Neuronal stem cell (in vitro differentiated cells): ENCODE measurements around the gene RNF40.

ENCODE experiments used
- DNase-seq: peaks from one replicate; pipeline ENCODE4 v3.0.0-alpha.2; 2013; ENCODE audit warnings: low spot score
- H2AFZ ChIP-seq: one replicate; pipeline ENCODE4 v1.6.1; 2013; ENCODE audit warnings: mild to moderate bottlenecking, low read length, inconsistent platforms
- H2AK5ac ChIP-seq: 2 replicates; pipeline ENCODE4 v1.6.1; 2013; ENCODE audit warnings: low read depth, mild to moderate bottlenecking, inconsistent platforms, low read length, moderate library complexity, mixed read lengths
- H2BK120ac ChIP-seq: 2 replicates; pipeline ENCODE4 v1.6.1; 2013; ENCODE audit warnings: low read depth, mild to moderate bottlenecking, inconsistent platforms, low read length, moderate library complexity, mixed read lengths
- H2BK12ac ChIP-seq: one replicate; pipeline ENCODE4 v1.6.1; 2013; ENCODE audit warnings: low read length, inconsistent platforms
- H2BK15ac ChIP-seq: 2 replicates; pipeline ENCODE4 v1.6.1; 2013; ENCODE audit warnings: mild to moderate bottlenecking, low read length, inconsistent platforms, mixed read lengths
- H2BK5ac ChIP-seq: one replicate; pipeline ENCODE4 v1.6.1; 2013; ENCODE audit warnings: inconsistent platforms, mild to moderate bottlenecking, low read length, moderate library complexity
- H3K14ac ChIP-seq: one replicate; pipeline ENCODE4 v1.6.1; 2013; ENCODE audit warnings: low read length, inconsistent platforms
- H3K18ac ChIP-seq: 2 replicates; pipeline ENCODE4 v1.6.1; 2013; ENCODE audit warnings: low read length, inconsistent platforms
- H3K23ac ChIP-seq: 2 replicates; pipeline ENCODE4 v1.6.1; 2013; ENCODE audit warnings: low read depth, mild to moderate bottlenecking, mixed read lengths, low read length, inconsistent platforms; ENCODE audit not compliant: poor library complexity
- H3K27ac ChIP-seq: replicated peaks from 3 replicates; pipeline ENCODE4 v1.5.1; 2013; ENCODE audit warnings: low read length, inconsistent platforms
- H3K27me3 ChIP-seq, 3 experiments: 2 replicates each; pipeline ENCODE4 v1.6.1; 2013; ENCODE audit warnings: low read length in 3 of 3, mild to moderate bottlenecking in 2 of 3, inconsistent platforms in 1 of 3, low read depth in 1 of 3, mixed read lengths in 1 of 3, moderate library complexity in 1 of 3; ENCODE audit not compliant: control insufficient read depth in 3 of 3, insufficient read depth in 3 of 3
- H3K36me3 ChIP-seq, 2 donors: replicated peaks in 1 of 2; 2 replicates each; pipeline ENCODE4 v1.6.1; 2013; ENCODE audit warnings: low read length in 2 of 2; ENCODE audit not compliant: control insufficient read depth in 2 of 2, insufficient read depth in 2 of 2
- H3K4ac ChIP-seq: 2 replicates; pipeline ENCODE4 v1.6.1; 2013; ENCODE audit warnings: inconsistent platforms, mild to moderate bottlenecking, low read length, moderate library complexity
- H3K4me1 ChIP-seq, 2 donors: 1 replicate in 1 of 2; 2 replicates in 1 of 2; pipeline ENCODE4 v1.6.1; 2013; ENCODE audit warnings: low read length in 2 of 2, low read depth in 1 of 2; ENCODE audit not compliant: control insufficient read depth in 2 of 2, insufficient read depth in 1 of 2
- H3K4me2 ChIP-seq: one replicate; pipeline ENCODE4 v1.6.1; 2013; ENCODE audit warnings: mild to moderate bottlenecking, low read length, inconsistent platforms; ENCODE audit not compliant: insufficient read depth, poor library complexity, severe bottlenecking
- H3K4me3 ChIP-seq, 2 donors: 2 replicates each; pipeline ENCODE4 v1.5.1; 2013; ENCODE audit warnings: low read length in 2 of 2, mild to moderate bottlenecking in 2 of 2, inconsistent platforms in 1 of 2, moderate library complexity in 1 of 2
- H3K79me1 ChIP-seq: one replicate; pipeline ENCODE4 v1.6.1; 2013; ENCODE audit warnings: low read depth, mild to moderate bottlenecking, inconsistent platforms, low read length, moderate library complexity
- H3K9ac ChIP-seq: one replicate; pipeline ENCODE4 v1.6.1; 2013; ENCODE audit warnings: mild to moderate bottlenecking, low read depth, low read length, inconsistent platforms; ENCODE audit not compliant: poor library complexity
- H3K9me3 ChIP-seq, 2 donors: replicated peaks in 1 of 2; 2 replicates each; pipeline versions ENCODE3 to v1.6.1; 2013; ENCODE audit warnings: low read length in 2 of 2, mild to moderate bottlenecking in 2 of 2, inconsistent platforms in 1 of 2, low read depth in 1 of 2, mixed read lengths in 1 of 2, moderate library complexity in 1 of 2; ENCODE audit not compliant: control insufficient read depth in 2 of 2, insufficient read depth in 1 of 2
- H4K8ac ChIP-seq: one replicate; pipeline ENCODE4 v1.6.1; 2013; ENCODE audit warnings: low read depth, mild to moderate bottlenecking, inconsistent platforms, low read length, moderate library complexity
- H4K91ac ChIP-seq: one replicate; pipeline ENCODE4 v1.6.1; 2013; ENCODE audit warnings: low read length, low read depth, mild to moderate bottlenecking, inconsistent platforms; ENCODE audit not compliant: poor library complexity
- WGBS, 2 donors: extraction: QIAGEN DNeasy Blood & Tissue Kit; methylation state at CpG; one replicate each; pipeline ENCODE4 v1.1.7; 2013; ENCODE audit warnings: missing lambda C conversion rate in 2 of 2, mixed read lengths in 1 of 2; ENCODE audit not compliant: insufficient read length in 2 of 2, insufficient replicate concordance in 1 of 2; ENCODE audit errors: extremely low coverage in 2 of 2; 5-methylcytosine and 5-hydroxymethylcytosine counted together

RNF40 gene

GRCh38 chr16:30771726-30772125 is 9.6 kb downstream of the RNF40 start:
- H2BK12ac ChIP-seq = no peak overlapping the region
- H2BK5ac ChIP-seq = no peak overlapping the region
- no peak overlapping the region for H2AK5ac ChIP-seq
- no peak overlapping the region for H2BK120ac ChIP-seq
- no peak overlapping the region for H3K14ac ChIP-seq
- no peak overlapping the region for H3K4me3 ChIP-seq
- H2BK15ac ChIP-seq = no peak overlapping the region
- peaks cover 7% of the 10 kb centered on the region for H3K79me1 ChIP-seq
- no peak overlapping the region for H4K8ac ChIP-seq
- H3K4me2 ChIP-seq = no peak overlapping the region
- H3K4ac ChIP-seq = no peak overlapping the region
- no peak overlapping the region for H2AFZ ChIP-seq
- H3K27me3 ChIP-seq = no peaks in the 10 kb centered on the region
- DNase-seq = no peak
- WGBS, 2 donors = no CpG with 5 or more reads among the region's 14 CpGs
- no peak overlapping the region for H3K23ac ChIP-seq
- H3K36me3 ChIP-seq = peaks cover 65 to 81% of the 10 kb centered on the region in 2 donors
- H3K9me3 ChIP-seq = no peaks in the 10 kb centered on the region
- H3K9ac ChIP-seq = no peak overlapping the region
- peaks cover 4 to 5% of the 10 kb centered on the region in 2 donors for H3K4me1 ChIP-seq
- H4K91ac ChIP-seq = no peak overlapping the region
- H3K27ac ChIP-seq = no peak overlapping the region
- no peak overlapping the region for H3K18ac ChIP-seq

GRCh38 chr16:30773826-30774225 is 11.7 kb downstream of the RNF40 start:
- Histone ChIP-seq H3K27ac (no peak overlapping the region), H3K9ac (no peak overlapping the region), H2AK5ac (no peak overlapping the region), H3K14ac (no peak overlapping the region), H4K91ac (no peak overlapping the region), H3K36me3 (peaks cover 52 to 75% of the 10 kb centered on the region in 2 donors), H3K27me3 (no peaks in the 10 kb centered on the region), H3K4me3 (no peak overlapping the region), H2BK120ac (no peak overlapping the region), H3K23ac (no peak overlapping the region), H3K9me3 (no peaks in the 10 kb centered on the region), H2BK15ac (no peak overlapping the region), H2BK5ac (no peak overlapping the region), H3K18ac (no peak overlapping the region), H3K4me1 (peaks cover 10 to 16% of the 10 kb centered on the region in 2 donors), H3K79me1 (peaks cover 7% of the 10 kb centered on the region), H4K8ac (no peak overlapping the region), H3K4ac (no peak overlapping the region), H2BK12ac (no peak overlapping the region), H3K4me2 (no peak overlapping the region), H2AFZ (no peak overlapping the region)
- DNase-seq = no peak
- WGBS, 2 donors = no CpG with 5 or more reads among the region's 14 CpGs

DNA sequence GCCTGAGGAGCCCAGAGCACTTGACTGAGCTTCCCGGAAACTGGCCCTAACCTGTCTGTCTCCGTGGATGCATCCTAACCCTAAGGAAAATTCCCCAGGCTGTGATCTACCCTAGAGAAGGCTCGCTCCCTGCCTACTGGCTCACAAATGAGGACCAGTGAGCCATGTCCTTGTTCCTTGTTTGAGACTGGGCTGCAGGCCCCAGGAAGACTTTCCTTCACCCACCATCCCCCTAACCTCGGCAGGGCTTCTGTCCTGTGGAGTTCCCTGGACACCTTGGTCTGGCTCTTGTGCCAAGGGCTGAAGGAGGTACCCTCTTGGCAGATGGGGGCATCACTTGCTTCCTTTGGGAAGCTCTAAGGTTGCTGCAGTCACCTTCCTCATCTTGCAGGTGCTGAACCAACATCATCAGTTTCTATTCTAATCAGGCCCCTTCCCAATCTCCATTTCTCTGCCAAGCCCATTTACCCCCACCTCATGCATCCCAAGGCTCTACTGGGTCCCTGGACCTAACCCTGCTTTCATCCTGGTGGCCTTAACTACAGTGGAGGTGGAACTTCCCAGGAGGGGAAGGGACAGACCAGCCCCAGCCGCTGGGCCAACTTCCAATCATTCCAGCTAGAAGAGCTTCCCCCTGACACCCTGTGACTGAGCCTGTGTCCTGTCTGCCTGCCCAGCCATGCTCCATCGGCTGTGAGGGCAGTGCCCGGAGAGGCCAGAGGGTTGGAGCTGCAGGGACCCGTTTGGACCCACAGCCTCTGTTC is 12.4 kb downstream of the RNF40 start:
- H3K79me1 ChIP-seq = peaks cover 5% of the 10 kb centered on the region
- H4K8ac ChIP-seq = no peak overlapping the region
- H3K27ac ChIP-seq = peak overlapping the region; percentile 19
- H3K4me3 ChIP-seq = peak overlapping the region; percentile 23 to 78
- H2BK12ac ChIP-seq = no peak overlapping the region
- H4K91ac ChIP-seq = no peak overlapping the region
- H2AFZ ChIP-seq = peak overlapping the region; percentile 72
- H3K14ac ChIP-seq = no peak overlapping the region
- H3K9ac ChIP-seq = peak overlapping the region; percentile 66
- no CpG with 5 or more reads among the region's 8 CpGs for WGBS, 2 donors
- H3K18ac ChIP-seq = no peak overlapping the region
- H3K9me3 ChIP-seq = no peaks in the 10 kb centered on the region
- H3K27me3 ChIP-seq = no peaks in the 10 kb centered on the region
- peak overlapping the region; percentile 96 for H3K23ac ChIP-seq
- H3K4me1 ChIP-seq = peaks cover 12 to 18% of the 10 kb centered on the region in 2 donors
- no peak overlapping the region for H2AK5ac ChIP-seq
- no peak overlapping the region for H2BK120ac ChIP-seq
- no peak for DNase-seq
- H2BK15ac ChIP-seq = no peak overlapping the region
- peaks cover 45 to 75% of the 10 kb centered on the region in 2 donors for H3K36me3 ChIP-seq
- peak overlapping the region; percentile 96 for H3K4me2 ChIP-seq
- H3K4ac ChIP-seq = no peak overlapping the region
- H2BK5ac ChIP-seq = no peak overlapping the region

DNA sequence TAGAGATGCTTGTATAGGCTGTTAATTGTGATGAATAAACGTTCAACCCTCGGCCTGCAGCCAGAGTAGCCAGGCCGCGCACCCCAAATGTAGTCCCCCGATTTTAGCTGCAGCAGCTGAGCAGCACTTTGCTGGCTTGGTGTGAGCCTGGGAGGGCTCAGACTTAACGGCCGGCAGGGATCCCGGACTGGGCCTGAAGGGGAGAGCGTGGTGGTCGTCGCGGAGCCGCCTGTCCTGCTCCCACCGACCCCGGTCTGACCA is 12.9 kb downstream of the RNF40 start:
- Histone ChIP-seq H3K4me1 (peaks cover 12 to 18% of the 10 kb centered on the region in 2 donors), H3K4me3 (peak overlapping the region; percentile 23 to 78)
- DNase-seq = no peak

More for the DNA sequence above, 12.9 kb downstream of the RNF40 start:
- no peaks in the 10 kb centered on the region for H3K27me3 ChIP-seq
- no peak overlapping the region for H2AK5ac ChIP-seq
- no peak overlapping the region for H4K8ac ChIP-seq
- H3K9me3 ChIP-seq = no peaks in the 10 kb centered on the region
- H3K27ac ChIP-seq = peak overlapping the region; percentile 19
- no peak overlapping the region for H2BK15ac ChIP-seq
- peak overlapping the region; percentile 72 for H2AFZ ChIP-seq
- no peak overlapping the region for H3K4ac ChIP-seq
- peaks cover 5% of the 10 kb centered on the region for H3K79me1 ChIP-seq
- H2BK5ac ChIP-seq = no peak overlapping the region
- H3K4me2 ChIP-seq = peak overlapping the region; percentile 96
- H2BK120ac ChIP-seq = no peak overlapping the region
- H4K91ac ChIP-seq = no peak overlapping the region
- no peak overlapping the region for H3K14ac ChIP-seq
- no peak overlapping the region for H2BK12ac ChIP-seq
- H3K18ac ChIP-seq = no peak overlapping the region
- no CpG with 5 or more reads among the region's 15 CpGs for WGBS, 2 donors
- peaks cover 44 to 75% of the 10 kb centered on the region in 2 donors for H3K36me3 ChIP-seq
- H3K9ac ChIP-seq = peak overlapping the region; percentile 66
- H3K23ac ChIP-seq = peak overlapping the region; percentile 96
